ENCODE data around the gene LIMD2.
A peak's percentile ranks its signal among the peaks of the same experiment; 100 is the strongest.
"Not testable (repeated sequence)": the region's sequence is repeated elsewhere in the genome, so short reads cannot be mapped to it uniquely, and the experiment has no call there.

The LIMD2 gene

DNA sequence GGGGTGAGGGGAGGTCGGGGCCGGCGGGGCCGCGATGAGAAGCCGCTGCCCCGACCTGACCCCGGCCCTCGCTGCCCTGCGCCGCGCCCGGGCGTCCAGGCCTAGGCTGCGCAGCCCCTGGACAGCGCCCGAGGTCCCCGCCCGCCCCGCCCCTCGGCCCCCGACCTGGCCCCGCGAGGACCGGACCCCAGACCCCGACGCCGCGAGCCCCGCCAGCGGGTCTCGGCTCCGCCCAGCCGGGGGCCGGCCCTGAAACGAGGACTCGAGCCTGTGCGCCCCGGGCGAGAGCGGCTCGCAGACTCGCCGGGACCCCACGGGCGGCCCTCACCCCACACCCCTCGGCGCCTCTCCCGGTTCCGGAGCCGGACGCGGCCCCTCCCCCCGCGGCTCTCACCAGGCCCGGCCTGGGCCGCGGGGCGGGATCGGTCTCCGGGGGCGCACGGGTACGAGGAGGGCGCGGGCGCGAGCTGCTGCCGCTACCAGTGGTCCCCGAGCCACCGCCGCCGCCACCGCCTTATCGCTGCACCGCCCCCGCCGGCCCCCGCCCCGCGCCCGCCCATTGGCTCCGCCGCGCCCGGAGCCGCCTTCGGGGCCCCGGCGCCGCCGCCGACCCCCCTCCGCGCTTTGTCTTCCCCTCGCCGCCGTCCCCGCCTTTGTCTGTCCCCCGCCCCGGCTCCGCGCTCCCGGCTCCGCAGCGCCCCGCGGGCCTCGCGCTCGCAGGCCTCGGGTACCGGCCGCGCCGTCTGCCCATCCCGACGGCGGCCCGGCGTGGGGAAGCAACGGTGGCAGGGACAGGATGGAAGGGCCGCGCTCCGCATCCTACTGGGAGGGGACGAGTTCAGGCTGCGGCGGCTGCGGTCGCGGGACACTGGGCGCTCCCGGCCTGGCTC lies at the start of gene LIMD2:
Gene LIMD2, minus strand, starts transcription at position 488 of the 890 bp plus-strand sequence. CDS start 827 bp downstream, outside the sequence.
- DNase-seq (ENCODE audit: low spot score): peak; percentile 74

DNA sequence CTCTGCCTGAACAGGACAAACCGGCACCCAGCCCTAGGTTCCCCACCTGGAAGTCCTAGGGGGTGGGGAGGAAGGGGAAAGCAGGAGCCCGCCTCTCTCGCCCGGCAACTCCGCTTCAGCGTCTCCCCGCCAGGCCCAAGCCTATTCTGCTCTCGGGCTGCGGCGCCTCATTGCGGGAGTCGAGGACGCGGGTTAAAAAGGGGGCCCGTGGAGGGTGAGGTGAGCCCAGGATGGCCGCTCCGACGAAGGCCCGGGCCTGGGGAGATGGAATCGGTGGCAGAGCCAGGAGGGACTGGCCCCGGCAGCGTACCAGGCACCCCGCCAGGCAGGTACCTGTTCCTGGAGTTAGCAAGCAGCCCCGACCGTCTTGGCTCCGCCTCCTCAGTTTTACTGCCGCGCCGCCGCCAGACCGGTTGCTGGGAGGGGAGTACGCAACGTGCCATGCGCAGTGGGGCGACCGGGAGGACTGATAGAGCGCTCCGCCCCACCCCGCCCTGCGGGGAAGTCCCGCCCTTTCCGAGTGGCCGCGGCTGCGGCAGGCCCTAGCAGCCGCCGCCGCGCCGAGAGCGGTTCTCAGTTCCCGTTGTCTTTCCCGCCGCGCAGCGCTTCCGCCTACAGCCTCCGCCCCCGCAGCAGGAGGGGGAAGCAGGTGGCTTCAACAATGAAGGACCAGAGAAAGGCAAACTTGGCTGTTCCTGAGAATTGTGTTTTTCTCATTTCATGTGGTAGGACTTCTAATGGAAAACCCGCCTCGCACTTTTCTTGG lies 41.7 kb upstream of the LIMD2 start, which contains the start of gene STRADA:
Gene STRADA, minus strand, starts transcription at position 392 of the 766 bp plus-strand sequence. CDS start 13,430 bp downstream, outside the sequence.
- DNase-seq (ENCODE audit: low spot score): peak; percentile 100

DNA sequence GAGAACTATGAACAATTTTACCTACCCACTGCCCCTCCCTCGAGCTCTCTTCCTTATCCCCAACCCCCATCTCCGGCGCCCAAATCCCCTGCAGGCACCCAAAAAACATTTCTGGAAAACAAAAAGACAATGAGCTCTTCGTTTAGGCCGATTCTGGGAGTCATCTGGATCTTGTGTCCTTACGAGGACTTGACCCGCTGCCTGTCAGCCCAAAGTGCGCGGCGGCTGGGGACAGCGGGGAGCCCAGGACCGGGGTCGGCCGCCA lies 41.1 kb upstream of the LIMD2 start:
- no peak for DNase-seq (ENCODE audit: low spot score)

DNA sequence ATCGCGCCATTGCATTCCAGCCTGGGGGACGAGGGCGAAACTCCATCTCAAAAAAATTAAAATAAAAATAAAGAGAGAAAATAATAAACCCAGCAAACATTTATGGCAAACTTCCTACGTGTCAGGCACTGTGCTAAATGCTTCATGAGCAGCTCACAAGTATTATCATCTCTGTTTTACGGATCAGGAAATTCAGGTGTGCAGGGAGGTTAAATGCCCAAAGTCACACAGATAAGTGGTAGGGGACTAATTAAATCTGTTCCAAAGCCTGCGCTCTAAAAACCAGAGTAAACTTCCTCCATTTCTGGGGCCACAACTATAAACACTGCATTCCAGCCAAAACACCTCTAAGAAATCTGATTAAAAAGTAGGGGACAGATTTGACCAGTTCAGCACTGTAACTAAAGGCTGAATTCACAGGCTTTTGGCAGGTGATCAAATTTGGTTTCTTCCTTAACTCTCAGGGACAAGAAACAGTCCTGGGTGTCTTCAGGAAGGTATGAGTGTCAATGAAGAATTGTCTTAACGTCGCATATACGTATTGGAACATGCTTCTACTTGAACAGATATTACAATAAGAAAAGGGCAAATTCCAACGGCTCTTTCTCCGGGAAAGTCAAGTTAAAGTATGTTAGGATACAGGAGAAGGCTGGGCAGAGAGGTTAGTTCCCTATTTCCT lies 40.7 kb upstream of the LIMD2 start:
- DNase-seq (ENCODE audit: low spot score): peak; percentile 11

DNA sequence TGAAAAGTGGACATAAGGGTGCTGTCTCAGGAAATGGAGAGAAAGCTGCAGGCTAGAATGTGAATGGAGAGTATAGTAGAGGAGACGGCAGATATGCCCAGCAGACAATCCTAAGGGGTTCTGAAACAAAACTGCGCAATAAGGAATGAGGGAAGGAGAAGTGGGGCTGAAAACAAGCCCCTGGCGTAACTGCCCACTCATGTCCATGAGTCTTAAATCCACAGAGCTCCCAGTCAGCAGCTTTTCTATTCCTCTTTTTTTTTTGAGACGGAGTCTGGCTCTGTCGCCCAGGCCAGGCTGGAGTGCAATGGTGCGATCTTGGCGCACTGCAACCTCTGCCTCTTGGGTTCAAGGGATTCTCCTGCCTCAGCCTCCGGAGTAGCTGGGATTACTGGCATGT lies 35.8 kb upstream of the LIMD2 start:
- DNase-seq (ENCODE audit: low spot score): no peak

DNA sequence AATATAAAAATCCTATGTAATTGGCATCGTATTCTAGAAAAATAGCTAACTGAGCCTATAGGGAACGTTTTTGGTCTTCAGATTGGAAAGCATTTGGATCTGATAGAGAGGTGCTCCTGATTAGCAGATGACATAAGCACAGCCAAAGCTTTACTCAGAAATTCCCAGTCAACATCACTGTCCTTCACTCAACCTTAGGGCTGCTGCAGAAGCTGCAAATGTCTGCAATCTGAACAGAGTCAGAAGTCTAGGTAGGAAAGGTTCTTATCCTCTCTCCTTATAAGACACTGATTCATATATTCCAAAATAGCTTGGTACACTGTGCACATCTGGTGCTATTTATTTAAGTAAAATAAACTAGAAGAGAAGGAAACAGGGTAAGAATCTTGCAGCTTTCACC lies 22.5 kb upstream of the LIMD2 start:
- no peak for DNase-seq (ENCODE audit: low spot score)

DNA sequence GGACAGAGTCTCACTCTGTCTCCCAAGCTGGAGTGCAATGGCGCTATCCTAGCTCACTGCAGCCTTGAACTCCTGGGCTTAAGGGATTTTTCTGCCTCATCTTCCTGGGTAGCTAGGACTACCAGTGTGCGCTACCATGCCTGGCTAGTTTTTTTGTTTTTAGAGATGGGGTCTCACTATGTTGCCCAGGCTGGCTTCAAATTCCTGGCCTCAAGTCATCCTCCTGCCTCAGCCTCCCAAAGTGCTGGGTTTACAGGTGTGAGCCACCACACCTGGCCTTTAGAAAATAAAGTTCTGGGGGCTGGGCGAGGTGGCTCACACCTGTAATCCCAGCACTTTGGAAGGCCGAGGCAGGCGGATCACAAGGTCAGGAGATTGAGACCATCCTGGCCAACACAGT lies 20.3 kb upstream of the LIMD2 start:
- DNase-seq (ENCODE audit: low spot score): not testable (repeated sequence)

DNA sequence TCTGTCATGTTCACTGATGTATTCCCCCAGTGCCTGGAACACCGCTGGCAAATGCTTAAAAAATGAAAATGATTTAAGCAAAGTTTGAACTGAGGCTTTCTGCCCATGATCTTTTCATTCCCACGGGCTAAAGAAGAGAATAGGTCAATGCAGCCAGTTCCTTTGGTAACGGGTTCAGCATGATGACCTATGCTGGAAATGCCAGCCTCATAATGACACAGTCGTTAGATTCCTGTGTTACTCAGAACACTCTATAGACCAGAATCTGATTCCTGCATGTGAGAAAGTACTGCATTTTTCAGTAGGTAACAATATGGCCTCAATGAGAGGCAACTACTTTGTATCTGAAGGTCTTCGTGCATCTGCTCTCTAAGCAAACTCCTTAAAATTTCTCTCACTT lies 19.1 kb upstream of the LIMD2 start:
- DNase-seq (ENCODE audit: low spot score): no peak

DNA sequence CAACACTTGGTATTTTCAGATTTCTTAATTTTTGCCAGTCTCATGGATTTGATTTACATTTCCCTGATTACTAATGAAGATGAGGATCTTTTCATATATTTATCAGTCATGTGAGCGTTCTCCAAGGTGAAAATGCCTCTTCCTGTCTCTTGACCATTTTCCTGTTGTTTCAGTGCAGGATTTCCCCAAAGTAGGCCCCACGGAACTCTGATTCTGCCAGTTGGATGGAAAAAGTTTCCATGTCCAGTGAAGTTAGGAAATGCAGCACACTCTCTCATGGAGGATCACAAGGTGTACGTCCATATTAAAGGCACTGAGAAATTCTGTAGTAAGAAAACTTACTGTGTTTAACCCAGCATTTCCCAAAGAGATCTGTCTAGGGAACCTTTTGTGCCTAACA lies 16.5 kb upstream of the LIMD2 start:
- no peak for DNase-seq (ENCODE audit: low spot score)

DNA sequence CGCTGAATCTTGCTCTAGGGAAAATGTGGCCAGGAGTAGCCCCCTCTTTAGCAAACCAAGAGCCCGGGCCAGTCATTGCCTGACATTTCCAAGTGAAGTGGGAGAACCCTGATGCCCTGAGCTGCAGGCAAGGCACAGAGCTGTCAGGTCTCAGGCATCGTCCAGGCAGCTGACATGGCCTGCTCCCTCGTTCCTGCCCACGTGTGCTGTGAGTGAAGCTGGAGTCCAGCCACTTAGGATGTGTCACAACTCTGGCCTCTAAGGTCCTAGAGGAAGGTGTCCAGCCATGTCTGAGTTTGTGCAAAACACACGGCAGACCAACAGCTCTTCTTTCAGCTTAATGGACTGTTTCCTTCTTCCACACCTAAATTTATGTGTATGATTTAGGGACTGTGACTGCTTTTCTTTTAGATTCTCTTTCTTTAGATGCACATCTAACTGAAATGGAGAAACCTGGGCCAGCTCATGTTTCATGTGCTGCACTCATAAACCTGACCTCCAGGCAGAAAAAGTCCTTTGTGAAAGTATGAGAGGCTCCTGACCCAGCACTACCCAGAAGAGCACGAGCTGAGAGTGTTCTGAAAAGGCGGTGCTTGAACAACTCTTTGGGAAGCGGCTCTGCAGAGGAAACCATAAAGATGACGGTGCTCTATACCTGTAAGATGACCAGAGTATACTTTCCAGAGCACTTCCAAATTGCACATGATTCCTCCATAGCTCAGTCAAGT lies 14.8 kb upstream of the LIMD2 start:
- no peak for DNase-seq (ENCODE audit: low spot score)

DNA sequence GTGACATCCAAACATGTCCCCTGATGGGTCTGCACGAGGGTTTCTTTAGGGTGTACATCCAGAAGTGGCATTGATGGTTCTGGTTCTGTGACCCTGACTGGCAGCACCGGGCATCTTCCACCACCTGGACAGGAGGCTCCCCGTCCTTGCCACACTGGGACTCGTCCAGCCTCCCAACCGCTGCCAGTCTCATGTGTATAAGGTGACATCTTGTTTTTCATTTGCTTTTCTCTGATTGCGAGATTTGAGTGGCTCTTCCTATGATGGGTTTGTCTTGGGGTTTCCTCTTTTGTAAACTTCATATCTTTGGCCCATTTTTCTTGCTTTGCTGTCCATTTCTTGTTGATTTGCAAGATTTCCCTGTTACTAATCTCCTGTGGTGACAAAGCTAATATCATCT lies 9.2 kb upstream of the LIMD2 start:
- no peak for DNase-seq (ENCODE audit: low spot score)

DNA sequence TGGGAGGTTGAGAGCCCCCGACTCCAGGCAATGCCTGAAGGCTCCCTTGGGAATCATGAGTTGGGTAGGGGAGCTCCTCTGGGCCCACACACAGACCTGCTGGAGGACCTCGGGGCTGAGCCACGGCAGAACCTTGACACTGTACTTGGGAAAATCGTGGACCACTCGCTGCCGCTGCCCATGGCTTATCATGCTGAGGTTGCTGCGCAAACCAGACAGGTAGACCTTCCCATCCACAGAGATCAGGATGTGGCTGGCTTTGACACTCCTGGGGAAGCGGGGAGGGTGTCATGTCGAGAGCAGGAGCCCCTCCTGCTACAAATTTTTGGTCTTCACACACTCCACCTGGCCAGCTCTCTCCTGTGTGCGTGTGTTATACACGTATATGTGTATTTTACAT lies 7.2 kb upstream of the LIMD2 start:
- no peak for DNase-seq (ENCODE audit: low spot score)

DNA sequence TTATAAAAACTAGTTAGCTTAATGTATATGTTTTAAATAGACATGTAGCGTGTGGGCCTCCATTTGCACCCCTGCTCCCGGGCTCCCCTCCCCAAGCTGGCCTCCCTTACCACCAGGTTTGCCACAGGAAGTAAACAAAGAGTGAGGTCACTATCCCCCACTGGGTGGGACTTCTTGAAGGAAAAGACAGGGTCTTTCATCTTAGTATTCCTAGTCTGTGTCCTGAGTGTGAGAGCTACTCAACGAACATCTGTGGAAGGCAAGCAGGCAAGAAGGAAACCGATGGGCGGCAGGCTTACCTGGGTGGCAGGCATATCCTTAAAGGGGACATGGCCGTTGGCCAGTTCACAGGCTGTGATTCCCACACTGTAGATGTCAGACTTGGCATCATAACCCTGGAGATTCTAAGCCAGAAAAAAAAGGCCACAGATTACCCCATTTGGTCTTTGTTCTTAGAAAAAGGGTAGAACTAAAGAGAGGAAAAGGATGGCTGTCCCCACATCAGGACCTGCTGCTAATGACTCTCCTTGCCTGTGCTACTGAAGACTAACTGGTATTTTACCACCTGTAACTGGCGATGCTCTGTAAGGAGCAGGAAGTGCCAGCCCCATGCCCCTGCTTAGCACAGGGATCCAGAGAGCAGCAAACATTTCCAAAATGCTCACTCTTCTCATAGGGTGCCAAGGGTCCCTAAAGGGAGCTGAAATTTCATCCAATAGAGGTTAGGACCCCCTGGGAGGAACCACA lies 6.6 kb upstream of the LIMD2 start:
- DNase-seq (ENCODE audit: low spot score): no peak

DNA sequence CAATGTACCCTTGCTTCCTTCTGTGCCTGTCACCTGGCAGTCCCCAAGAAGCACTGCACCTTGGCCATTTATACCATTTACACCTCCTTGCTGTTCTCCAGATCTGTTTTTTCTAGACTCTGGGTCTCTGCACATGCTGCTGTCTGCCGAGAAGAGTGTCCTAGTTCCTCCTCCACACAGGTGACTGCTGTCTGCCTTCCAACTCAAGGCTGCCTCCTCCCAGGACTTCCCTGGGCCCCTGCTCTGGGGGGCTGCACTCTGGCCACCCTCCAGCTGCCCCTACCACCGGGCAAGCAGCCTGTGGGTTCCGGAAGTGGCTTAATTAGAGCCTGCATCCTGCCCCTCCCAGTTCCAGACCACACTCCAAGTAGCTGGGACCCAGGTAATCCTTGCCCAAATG lies 5.7 kb upstream of the LIMD2 start:
- no peak for DNase-seq (ENCODE audit: low spot score)

DNA sequence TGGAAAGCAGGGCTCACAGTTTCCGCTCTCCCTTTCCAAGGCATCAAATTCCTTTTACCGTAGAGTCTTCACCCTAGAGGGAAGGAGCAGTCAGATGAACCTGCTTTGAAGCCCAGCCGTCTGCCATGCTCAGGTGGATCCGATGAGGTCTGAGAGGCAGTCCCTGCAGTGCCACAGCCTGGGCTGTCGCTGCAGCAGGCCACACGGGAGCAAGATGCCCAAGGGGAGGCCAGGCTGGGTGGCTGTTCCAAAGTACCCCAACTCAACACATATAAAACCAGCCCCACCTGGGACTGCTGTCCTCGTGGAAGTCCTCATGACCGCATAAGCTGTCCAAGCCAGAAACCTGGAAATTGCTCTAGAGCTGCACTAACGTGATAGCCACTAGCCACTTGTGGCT lies 4.9 kb upstream of the LIMD2 start:
- DNase-seq (ENCODE audit: low spot score): no peak

DNA sequence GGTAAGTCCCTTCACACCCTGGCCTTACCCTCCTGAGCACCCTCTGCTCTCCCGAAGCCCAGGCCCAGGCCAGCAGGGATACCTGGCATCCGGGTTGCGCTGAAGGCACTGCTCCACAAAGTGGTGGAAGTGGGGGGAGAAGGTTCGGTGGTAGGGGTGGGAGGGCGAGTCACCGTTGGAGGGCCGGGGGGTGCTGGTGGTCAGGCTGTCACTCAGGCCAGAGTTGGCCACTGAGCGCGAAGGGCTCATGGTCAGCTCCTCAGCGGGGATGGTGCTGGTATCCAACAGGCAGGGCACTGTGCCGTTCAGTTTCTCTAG lies 4.3 kb upstream of the LIMD2 start:
- no peak for DNase-seq (ENCODE audit: low spot score)

DNA sequence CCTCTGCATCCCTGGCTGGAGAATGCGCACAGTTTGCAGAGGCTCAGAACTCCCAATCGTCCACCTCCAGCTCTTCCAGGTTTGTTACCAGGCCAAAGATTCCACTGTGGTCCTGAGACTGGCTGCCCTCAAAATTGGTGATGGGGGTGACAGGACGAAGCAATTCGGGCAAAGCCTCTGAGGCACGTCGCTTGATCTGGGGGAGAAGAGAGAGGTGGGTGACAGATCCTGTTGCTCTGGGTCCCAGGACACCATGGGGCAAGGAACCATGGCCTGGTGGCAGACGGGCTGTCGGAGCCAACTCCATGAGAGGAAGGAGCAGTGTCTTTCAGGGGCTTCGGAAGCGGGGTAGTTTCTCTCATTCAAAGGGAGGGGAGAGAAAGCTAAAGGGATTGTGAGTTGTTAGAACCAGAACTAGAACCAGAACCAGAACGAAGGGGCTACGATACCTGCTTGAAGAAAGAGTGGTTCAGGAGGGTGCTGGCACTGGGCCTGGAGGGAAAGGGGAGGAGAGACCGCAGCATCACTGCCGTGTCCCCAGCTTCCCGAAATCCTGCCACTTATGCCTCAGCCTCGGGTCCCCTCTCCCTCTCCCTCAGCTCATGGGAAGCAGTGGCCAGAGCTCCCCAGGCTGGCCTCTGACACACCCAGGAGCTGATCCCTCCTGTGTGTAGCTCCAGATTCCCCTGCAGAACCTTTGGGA lies 3.8 kb upstream of the LIMD2 start:
- no peak for DNase-seq (ENCODE audit: low spot score)

DNA sequence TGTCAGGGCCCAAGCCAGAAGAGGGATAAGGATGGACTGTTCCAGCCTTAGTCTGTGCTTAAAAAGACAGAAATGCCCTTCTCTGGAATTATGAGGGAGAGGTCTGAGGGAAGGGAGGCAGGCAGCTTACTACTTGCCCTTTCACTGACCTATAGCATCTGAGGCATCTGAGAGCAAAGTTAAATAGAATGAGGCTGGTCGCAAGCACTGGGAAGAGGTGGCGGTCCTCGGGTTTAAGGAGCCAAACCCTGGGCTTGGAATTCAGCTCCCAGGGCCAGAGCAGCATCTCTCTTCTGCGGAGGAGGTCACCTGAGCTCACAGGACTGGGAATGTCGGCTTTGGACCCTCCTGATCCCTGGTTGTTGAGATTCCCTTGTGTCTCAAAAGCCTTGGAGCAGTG lies 3.1 kb upstream of the LIMD2 start:
- no peak for DNase-seq (ENCODE audit: low spot score)

DNA sequence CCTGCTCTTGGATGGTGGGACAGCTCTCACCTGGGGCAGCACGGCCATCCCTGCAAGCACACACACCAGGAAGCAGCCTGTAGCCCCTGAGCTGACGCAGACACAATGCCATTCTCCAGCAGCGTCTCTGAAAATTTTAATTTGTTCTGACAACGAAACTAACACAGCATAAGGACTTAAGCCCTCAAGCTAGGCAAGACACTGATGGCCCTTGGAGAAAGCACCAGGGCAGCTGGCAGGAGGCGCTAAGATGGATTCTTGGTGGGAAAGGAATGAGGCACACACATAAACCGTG lies 2.7 kb upstream of the LIMD2 start:
- DNase-seq (ENCODE audit: low spot score): no peak

DNA sequence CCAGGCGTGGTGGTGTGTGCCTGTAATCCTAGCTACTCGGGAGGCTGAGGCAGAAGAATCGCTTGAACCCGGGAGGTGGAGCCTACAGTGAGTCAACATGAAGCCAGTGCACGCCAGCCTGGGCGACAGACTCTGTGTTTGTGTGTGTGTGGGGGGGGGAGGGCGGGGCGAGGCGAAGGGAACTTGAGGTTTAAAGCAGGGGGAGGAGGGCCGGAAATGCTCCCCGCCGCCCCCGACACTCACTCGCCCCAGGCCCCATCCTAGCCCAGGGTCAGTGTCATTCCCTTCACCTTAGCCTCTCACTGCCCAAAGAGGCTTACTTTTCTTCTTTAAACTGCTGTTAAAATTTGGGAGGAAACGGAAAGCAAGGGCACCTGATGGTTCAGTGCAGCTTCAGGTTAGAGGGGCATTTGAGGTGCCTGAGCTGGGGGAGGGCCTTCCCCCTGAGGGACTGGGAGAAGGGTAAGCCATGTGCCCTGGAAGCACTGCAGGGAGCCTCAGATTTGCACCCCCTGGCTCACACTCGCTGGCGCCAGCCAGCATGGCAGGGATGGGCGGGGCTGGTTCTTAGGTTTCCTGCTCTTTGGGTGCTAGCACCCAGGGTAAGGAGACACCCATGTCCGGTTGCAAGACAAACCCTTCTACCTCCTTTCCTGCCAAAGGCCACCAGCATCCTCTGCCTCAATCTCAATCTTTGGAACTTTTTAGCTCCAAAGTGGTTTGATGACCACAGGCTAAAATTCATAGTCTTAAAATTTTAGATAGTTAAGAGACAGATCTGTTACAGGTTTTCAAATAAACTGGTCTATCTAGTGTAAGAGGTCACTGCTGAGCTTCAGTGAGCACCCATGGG lies 2.2 kb upstream of the LIMD2 start:
- no peak for DNase-seq (ENCODE audit: low spot score)

Data from AG20443 (cell line).